ENCODE data around the gene EXOC7.
"Not testable (repeated sequence)": the region's sequence is repeated elsewhere in the genome, so short reads cannot be mapped to it uniquely, and the experiment has no call there.

Gene EXOC7

GRCh38 chr17:76075364-76076145 is 28.0 kb downstream of the EXOC7 start:
- no peak for DNase-seq (ENCODE audit: low read depth)

GRCh38 chr17:76074390-76075363 is 28.9 kb downstream of the EXOC7 start, which contains the start of gene GALR2:
GALR2 (plus strand) TSS chr17:76074781; CDS start chr17:76074884, 103 bp downstream.
- no peak for DNase-seq (ENCODE audit: low read depth)

- DNase-seq (ENCODE audit: low read depth), result peak; percentile 86
Measured at GRCh38 chr17:76072148-76072858, 31.3 kb downstream of the EXOC7 start, which contains the start of gene SRP68. SRP68 (minus strand) TSS chr17:76072517; CDS start chr17:76072491, 26 bp downstream.

- DNase-seq (ENCODE audit: low read depth), result no peak
Measured at GRCh38 chr17:76071531-76072147, 31.9 kb downstream of the EXOC7 start.

GRCh38 chr17:76065775-76066174 is 37.8 kb downstream of the EXOC7 start:
- DNase-seq (ENCODE audit: low read depth), result no peak

- DNase-seq (ENCODE audit: low read depth), result no peak
Measured at GRCh38 chr17:76063875-76064546, 39.6 kb downstream of the EXOC7 start.

GRCh38 chr17:76058264-76058663 is 45.3 kb downstream of the EXOC7 start:
- DNase-seq (ENCODE audit: low read depth), result not testable (repeated sequence)

- DNase-seq (ENCODE audit: low read depth), result no peak
Measured at GRCh38 chr17:76056882-76057281, 46.7 kb downstream of the EXOC7 start.

- DNase-seq (ENCODE audit: low read depth), result peak; percentile 44
Measured at GRCh38 chr17:76054112-76054476, 49.5 kb downstream of the EXOC7 start.

- DNase-seq (ENCODE audit: low read depth), result peak; percentile 73
Measured at GRCh38 chr17:76053246-76054111, 50.1 kb downstream of the EXOC7 start.

GRCh38 chr17:76051561-76051960 is 52.0 kb downstream of the EXOC7 start:
- DNase-seq (ENCODE audit: low read depth), result no peak

- DNase-seq (ENCODE audit: low read depth), result no peak
Measured at GRCh38 chr17:76050538-76051467, 52.8 kb downstream of the EXOC7 start.

GRCh38 chr17:76049836-76050537 is 53.6 kb downstream of the EXOC7 start:
- DNase-seq (ENCODE audit: low read depth), result no peak

- no peak for DNase-seq (ENCODE audit: low read depth)
Measured at GRCh38 chr17:76049239-76049638, 54.3 kb downstream of the EXOC7 start.

GRCh38 chr17:76048711-76049110 is 54.9 kb downstream of the EXOC7 start:
- no peak for DNase-seq (ENCODE audit: low read depth)

- DNase-seq (ENCODE audit: low read depth), result no peak
Measured at GRCh38 chr17:76048025-76048605, 55.5 kb downstream of the EXOC7 start.

GRCh38 chr17:76046064-76046463 is 57.5 kb downstream of the EXOC7 start:
- no peak for DNase-seq (ENCODE audit: low read depth)

GRCh38 chr17:76044475-76045007 is 59.0 kb downstream of the EXOC7 start:
- DNase-seq (ENCODE audit: low read depth), result not testable (repeated sequence)

All from stromal cell of bone marrow (primary cell).